Naive thymus-derived CD4-positive, alpha-beta T cell (primary cell): Measurements from ENCODE around the gene TAF1C. TPM values are rescaled to one million over a fixed set of nuclear protein-coding genes. Genes with fewer than 3 reads are reported as not detected.
A peak's percentile ranks its signal among the peaks of the same experiment; 100 is the strongest.

Experiments used
- ATAC-seq: fragments of 150-1000 bp; cut with Tn5 transposase; 2 replicates; pipeline ENCODE4 v1.10.0; 2021; ENCODE audit warnings: mild to moderate bottlenecking, moderate library complexity
- CTCF ChIA-PET: fragments of 350-600 bp; sonication (Branson Sonifier 250); formaldehyde crosslinking; loops from one replicate; lab custom pipeline; 2021; ENCODE audit warnings: antibody characterized with exemption; lab: Charles Lee
- POLR2A ChIA-PET: fragments of 350-600 bp; sonication (Branson Sonifier 250); formaldehyde crosslinking; loops from one replicate; lab custom pipeline; 2021; ENCODE audit warnings: antibody characterized with exemption, inconsistent platforms; lab: Charles Lee
- DNase-seq, 9 donors: peaks; one replicate each; pipeline versions ENCODE4 v3.0.0 to v3.0.0-alpha.2; 2020 to 2022; ENCODE audit warnings: mixed read lengths in 1 of 9
- H3K27ac ChIP-seq: one replicate; pipeline ENCODE4 v1.7.0; 2013; ENCODE audit warnings: mild to moderate bottlenecking, low read depth, low read length, moderate library complexity
- H3K27me3 ChIP-seq, 2 donors: one replicate each; pipeline ENCODE4 v1.7.0; 2013; ENCODE audit warnings: low read length in 2 of 2, mild to moderate bottlenecking in 2 of 2, moderate library complexity in 2 of 2; ENCODE audit not compliant: control insufficient read depth in 2 of 2, insufficient read depth in 2 of 2
- H3K36me3 ChIP-seq, 3 experiments: 1 replicate in 2 of 3; 2 replicates in 1 of 3; pipeline ENCODE4 v1.7.0; 2013; ENCODE audit warnings: low read length in 3 of 3, mild to moderate bottlenecking in 3 of 3, moderate library complexity in 1 of 3; ENCODE audit not compliant: insufficient read depth in 3 of 3, control insufficient read depth in 2 of 3
- H3K4me1 ChIP-seq, 2 donors: one replicate each; pipeline ENCODE4 v1.7.0; 2013; ENCODE audit warnings: low read length in 2 of 2, mild to moderate bottlenecking in 2 of 2, moderate library complexity in 1 of 2; ENCODE audit not compliant: control insufficient read depth in 2 of 2, insufficient read depth in 2 of 2
- H3K4me3 ChIP-seq: 2 replicates; pipeline ENCODE4 v1.7.0; 2013; ENCODE audit warnings: mild to moderate bottlenecking, low read length
- H3K9me3 ChIP-seq, 3 experiments: 1 replicate in 2 of 3; 2 replicates in 1 of 3; pipeline ENCODE4 v1.7.0; 2013; ENCODE audit warnings: low read length in 3 of 3; ENCODE audit not compliant: control insufficient read depth in 2 of 3
- H3K27ac Mint-ChIP-seq, 9 donors: one replicate each; pipeline ENCODE4 v1.8.0; 2020 to 2022; ENCODE audit warnings: mixed read lengths in 9 of 9, mild to moderate bottlenecking in 8 of 9, moderate library complexity in 5 of 9, inconsistent platforms in 2 of 9
- H3K27me3 Mint-ChIP-seq, 5 donors: one replicate each; pipeline ENCODE4 v1.8.0; 2021 to 2022; ENCODE audit warnings: mixed read lengths in 5 of 5, mild to moderate bottlenecking in 1 of 5
- H3K36me3 Mint-ChIP-seq, 5 donors: one replicate each; pipeline ENCODE4 v1.8.0; 2020 to 2022; ENCODE audit warnings: mixed read lengths in 5 of 5, mild to moderate bottlenecking in 3 of 5, inconsistent platforms in 1 of 5
- H3K4me1 Mint-ChIP-seq, 7 donors: one replicate each; pipeline ENCODE4 v1.8.0; 2020 to 2022; ENCODE audit warnings: mixed read lengths in 7 of 7, mild to moderate bottlenecking in 3 of 7, inconsistent platforms in 1 of 7
- H3K4me3 Mint-ChIP-seq, 10 donors: one replicate each; pipeline ENCODE4 v1.8.0; 2020 to 2022; ENCODE audit warnings: mild to moderate bottlenecking in 10 of 10, mixed read lengths in 10 of 10, moderate library complexity in 6 of 10, inconsistent platforms in 2 of 10
- H3K9me3 Mint-ChIP-seq, 11 donors: one replicate each; pipeline ENCODE4 v1.8.0; 2020 to 2022; ENCODE audit warnings: mixed read lengths in 11 of 11, mild to moderate bottlenecking in 4 of 11, inconsistent platforms in 1 of 11, moderate library complexity in 1 of 11
- intact Hi-C, 2 donors: fragments of 100-400 bp; cut with micrococcal nuclease; formaldehyde crosslinking; loops; one replicate each; pipeline ENCODE4 v1.15.1; 2023
- polyA plus RNA-seq, 2 donors: library from polyadenylated mRNA; unstranded; fragments of 300-500 nt; fragmentation: Illumina TruSeq; gene quantifications; one replicate each; pipeline ENCODE4 v1.2.3, GENCODE V29; 2021
- total RNA-seq, 6 experiments: library from RNA in 5 of 6; stranded (reverse) in 5 of 6; gene quantifications; 1 replicate in 5 of 6; 2 replicates in 1 of 6; pipeline ENCODE4 v1.2.3 and lab custom pipeline; 2021 to 2026

The TAF1C gene
- total and polyA plus RNA-seq, 7 experiments from 2014 or later = 8.0 to 127 (median 84.8) TPM

DNA sequence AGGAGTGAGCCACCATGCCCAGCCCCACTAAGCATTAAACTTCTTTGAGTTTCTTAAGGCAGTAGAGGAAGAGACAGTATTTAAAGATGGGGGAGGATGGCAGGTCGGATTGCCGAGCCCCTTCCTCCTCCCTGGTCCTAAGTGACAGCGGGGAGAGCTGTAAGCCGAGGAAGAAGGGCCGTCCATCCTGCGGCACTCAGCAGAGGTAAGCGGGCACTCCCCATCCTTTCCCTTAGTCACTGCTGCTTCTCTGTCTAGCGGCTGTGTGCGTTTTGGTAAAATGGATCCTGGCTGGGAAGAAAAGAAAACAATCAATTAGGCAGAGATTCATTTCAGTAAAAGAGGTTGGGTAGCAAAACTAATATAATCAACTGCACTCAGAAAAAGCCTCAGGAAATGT is 27.9 kb downstream of the TAF1C start:
- peaks cover 11 to 47% (median 20%) of the 10 kb centered on the region in 5 donors for H3K27me3 Mint-ChIP-seq
- H3K9me3 ChIP-seq = no peaks in the 10 kb centered on the region
- no peaks in the 10 kb centered on the region for H3K9me3 Mint-ChIP-seq
- no peak for ATAC-seq
- H3K4me1 Mint-ChIP-seq = no peaks in the 10 kb centered on the region
- H3K4me3 Mint-ChIP-seq = peak overlapping the region in 1 of 10 donors; percentile 18
- ChIA-PET POLR2A (no interaction called here), CTCF (no interaction called here)
- no peaks in the 10 kb centered on the region for H3K36me3 Mint-ChIP-seq
- intact Hi-C loops = no loop called here
- DNase-seq = no peak
- no peaks in the 10 kb centered on the region for H3K4me1 ChIP-seq
- no peak overlapping the region for H3K27ac Mint-ChIP-seq
- H3K4me3 ChIP-seq = no peak overlapping the region
- no peak overlapping the region for H3K27ac ChIP-seq
- no peaks in the 10 kb centered on the region for H3K27me3 ChIP-seq
- no peaks in the 10 kb centered on the region for H3K36me3 ChIP-seq

DNA sequence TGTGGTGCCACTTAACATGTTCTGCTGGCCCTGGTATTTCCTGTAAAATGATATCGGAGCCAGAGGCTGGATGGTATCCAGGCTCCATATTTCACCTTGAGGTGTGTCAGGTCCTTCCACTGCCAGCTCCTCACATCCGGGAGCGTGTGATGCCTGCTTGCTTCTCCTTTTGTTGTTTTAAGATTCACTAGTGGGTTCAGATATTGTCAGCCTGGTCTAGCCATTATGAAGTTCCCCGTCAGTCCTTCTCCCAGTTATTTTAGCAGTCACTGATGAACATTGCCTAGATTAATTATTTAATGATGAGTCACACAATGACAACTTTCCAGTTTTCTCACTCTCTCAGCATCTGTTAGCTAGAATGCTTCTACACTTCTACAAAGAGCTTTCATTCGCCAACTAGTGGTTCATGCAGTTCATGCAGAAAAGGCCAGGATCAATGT is 30.5 kb downstream of the TAF1C start:
- DNase-seq (no peak), ATAC-seq (no peak)
- no peaks in the 10 kb centered on the region for H3K9me3 Mint-ChIP-seq
- ChIA-PET POLR2A (no interaction called here), CTCF (interaction anchor here (1.2 kb wide), 1 partner anchor 10 kb away, joined by 3 read pairs; no protein-coding TSS in a partner anchor)
- no peak overlapping the region for H3K27ac Mint-ChIP-seq
- H3K36me3 Mint-ChIP-seq = no peaks in the 10 kb centered on the region
- intact Hi-C loops = no loop called here
- no peaks in the 10 kb centered on the region for H3K9me3 ChIP-seq
- no peaks in the 10 kb centered on the region for H3K4me1 Mint-ChIP-seq
- no peak overlapping the region for H3K4me3 ChIP-seq
- no peaks in the 10 kb centered on the region for H3K36me3 ChIP-seq
- H3K4me3 Mint-ChIP-seq = no peak overlapping the region
- H3K27me3 Mint-ChIP-seq = peaks cover 9 to 43% (median 16%) of the 10 kb centered on the region in 5 donors
- H3K27ac ChIP-seq = no peak overlapping the region
- H3K4me1 ChIP-seq = no peaks in the 10 kb centered on the region
- H3K27me3 ChIP-seq = no peaks in the 10 kb centered on the region

DNA sequence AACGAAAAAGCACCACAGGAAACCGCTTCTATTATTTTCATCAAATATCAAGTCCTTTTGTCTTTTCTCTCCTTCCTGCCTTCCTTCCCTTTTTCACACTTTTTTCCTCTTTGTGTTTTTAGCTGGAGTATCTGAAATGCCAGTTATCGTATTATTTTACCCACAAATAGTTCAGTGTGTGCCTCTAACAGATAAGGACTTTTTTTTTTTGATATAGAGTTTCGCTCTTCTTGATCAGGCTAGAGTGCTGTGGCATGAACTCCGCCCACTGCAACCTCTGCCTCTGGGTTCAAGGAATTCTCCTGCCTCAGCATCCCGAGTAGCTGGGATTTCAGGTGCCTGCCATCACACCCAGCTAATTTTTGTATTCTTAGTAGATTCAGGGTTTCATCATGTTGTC is 31.1 kb downstream of the TAF1C start:
- Histone ChIP-seq H3K4me1 (no peaks in the 10 kb centered on the region), H3K27ac (no peak overlapping the region), H3K9me3 (no peaks in the 10 kb centered on the region), H3K27me3 (no peaks in the 10 kb centered on the region), H3K36me3 (no peaks in the 10 kb centered on the region), H3K4me3 (no peak overlapping the region)
- no peak overlapping the region for H3K27ac Mint-ChIP-seq
- DNase-seq (no peak), ATAC-seq (no peak)
- ChIA-PET CTCF (interaction anchor here (1.2 kb wide), 1 partner anchor 9 kb away, joined by 3 read pairs; no protein-coding TSS in a partner anchor), POLR2A (no interaction called here)
- no peak overlapping the region for H3K4me3 Mint-ChIP-seq
- no peaks in the 10 kb centered on the region for H3K9me3 Mint-ChIP-seq
- H3K36me3 Mint-ChIP-seq = no peaks in the 10 kb centered on the region
- H3K4me1 Mint-ChIP-seq = no peaks in the 10 kb centered on the region
- H3K27me3 Mint-ChIP-seq = peaks cover 9 to 46% (median 16%) of the 10 kb centered on the region in 5 donors
- intact Hi-C loops = no loop called here

DNA sequence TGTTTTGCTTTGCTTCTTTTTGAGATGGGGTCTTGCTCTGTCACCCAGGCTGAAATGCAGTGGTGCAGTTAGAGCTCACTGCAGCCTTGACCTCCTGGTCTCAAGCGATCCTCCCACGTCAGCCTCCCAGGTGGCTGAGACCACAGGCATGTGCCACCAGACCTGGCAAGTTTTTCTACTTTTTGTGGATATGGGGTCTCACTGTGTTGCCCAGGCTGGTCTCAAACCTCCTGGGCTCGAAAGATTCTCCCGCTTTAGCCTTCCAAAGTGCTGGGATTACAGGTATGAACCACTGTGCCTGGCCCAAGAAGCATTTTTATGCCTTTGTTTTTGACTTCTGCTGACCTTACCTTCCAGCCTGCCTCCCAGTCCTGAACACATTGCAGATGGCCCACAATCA is 31.6 kb downstream of the TAF1C start:
- ATAC-seq = no peak
- ChIA-PET CTCF (no interaction called here), POLR2A (no interaction called here)
- intact Hi-C loops = no loop called here
- no peak overlapping the region for H3K27ac Mint-ChIP-seq
- no peak overlapping the region for H3K27ac ChIP-seq
- H3K9me3 ChIP-seq = no peaks in the 10 kb centered on the region
- H3K4me1 Mint-ChIP-seq = no peaks in the 10 kb centered on the region
- peaks cover 9 to 46% (median 16%) of the 10 kb centered on the region in 5 donors for H3K27me3 Mint-ChIP-seq
- no peak for DNase-seq
- no peaks in the 10 kb centered on the region for H3K9me3 Mint-ChIP-seq
- no peaks in the 10 kb centered on the region for H3K27me3 ChIP-seq
- H3K36me3 ChIP-seq = no peaks in the 10 kb centered on the region
- no peaks in the 10 kb centered on the region for H3K4me1 ChIP-seq
- no peaks in the 10 kb centered on the region for H3K36me3 Mint-ChIP-seq
- no peak overlapping the region for H3K4me3 Mint-ChIP-seq
- no peak overlapping the region for H3K4me3 ChIP-seq

DNA sequence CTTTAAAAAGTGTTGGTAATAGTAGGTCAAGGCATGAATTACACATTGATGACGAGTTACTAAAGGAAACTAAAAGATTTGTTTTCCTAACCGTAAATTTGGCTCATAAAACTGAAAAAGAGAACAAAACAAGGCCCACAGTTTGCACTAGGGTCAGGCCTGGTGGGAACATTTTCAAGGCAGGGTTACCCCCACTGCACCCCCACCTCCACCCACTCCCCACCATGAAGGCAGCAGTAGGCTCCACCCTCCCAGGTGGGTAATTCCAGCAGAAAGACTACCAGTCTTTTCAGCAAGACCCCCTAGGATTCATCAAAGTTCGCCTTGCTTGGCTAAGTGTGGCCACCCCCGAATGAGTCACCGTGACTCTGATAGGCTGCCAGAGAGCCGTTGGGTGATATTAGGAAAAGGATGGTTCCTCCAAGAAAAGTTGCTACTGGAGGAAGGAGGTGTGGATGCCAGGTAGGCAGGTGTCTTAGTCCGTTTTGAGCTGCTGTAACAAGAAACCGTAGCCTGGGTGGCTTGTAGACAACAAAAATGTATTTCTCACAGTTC is 33.1 kb downstream of the TAF1C start:
- no peak overlapping the region for H3K27ac Mint-ChIP-seq

DNA sequence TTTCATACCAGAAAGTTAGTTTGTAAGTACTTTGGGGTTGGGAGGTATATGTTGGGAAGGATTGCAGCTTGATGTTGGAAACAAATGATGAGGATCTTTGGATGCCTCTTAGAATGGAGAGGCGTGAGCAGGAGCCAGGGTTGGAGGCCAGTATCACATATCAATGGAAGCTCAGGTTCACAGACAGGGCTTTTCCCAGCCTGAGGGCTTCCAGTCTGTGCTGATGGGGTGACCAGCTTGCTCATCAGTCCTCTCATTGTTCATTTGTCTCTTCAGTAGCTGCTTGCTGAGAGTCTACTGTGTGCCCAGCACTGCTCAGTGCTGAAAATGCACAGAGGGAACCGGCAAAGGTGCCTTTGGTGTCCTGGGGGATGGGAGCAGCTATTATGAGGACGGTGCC is 35.9 kb downstream of the TAF1C start:
- Histone ChIP-seq H3K4me1 (no peaks in the 10 kb centered on the region), H3K36me3 (no peaks in the 10 kb centered on the region), H3K27ac (no peak overlapping the region), H3K4me3 (no peak overlapping the region), H3K27me3 (no peaks in the 10 kb centered on the region), H3K9me3 (no peaks in the 10 kb centered on the region)
- DNase-seq (no peak), ATAC-seq (no peak)
- CTCF ChIA-PET = interaction anchor here (0.6 kb wide), 1 partner anchor 54 kb away, joined by 3 read pairs; no protein-coding TSS in a partner anchor
- POLR2A ChIA-PET = no interaction called here
- Mint-ChIP-seq H3K4me1 (no peaks in the 10 kb centered on the region), H3K27me3 (peaks cover 0 to 36% (median 0%) of the 10 kb centered on the region in 5 donors), H3K36me3 (no peaks in the 10 kb centered on the region), H3K27ac (no peak overlapping the region), H3K4me3 (no peak overlapping the region), H3K9me3 (no peaks in the 10 kb centered on the region)
- intact Hi-C loops = no loop called here

More for the DNA sequence above, 33.1 kb downstream of the TAF1C start:
- Mint-ChIP-seq H3K4me1 (no peaks in the 10 kb centered on the region), H3K9me3 (no peaks in the 10 kb centered on the region), H3K4me3 (no peak overlapping the region), H3K36me3 (no peaks in the 10 kb centered on the region), H3K27me3 (peaks cover 2 to 40% (median 7%) of the 10 kb centered on the region in 5 donors)
- Histone ChIP-seq H3K4me3 (no peak overlapping the region), H3K27me3 (no peaks in the 10 kb centered on the region), H3K9me3 (no peaks in the 10 kb centered on the region), H3K27ac (no peak overlapping the region), H3K36me3 (no peaks in the 10 kb centered on the region), H3K4me1 (no peaks in the 10 kb centered on the region)
- ChIA-PET CTCF (interaction anchor here (1.2 kb wide), 1 partner anchor 68 kb away, joined by 4 read pairs; no protein-coding TSS in a partner anchor), POLR2A (interaction anchor here (1.0 kb wide), 1 partner anchor 37 kb away, joined by 3 read pairs; the partner anchor contains the start of gene MBTPS1)
- ATAC-seq (no peak), DNase-seq (no peak)
- intact Hi-C loops = no loop called here
